Endothelial cell of umbilical vein (primary cell): Measurements from ENCODE around the gene ZNF615.

ENCODE experiments used
- CTCF ChIP-seq, 2 donors: IDR thresholded peaks; 1 replicate in 1 of 2; 2 replicates in 1 of 2; pipeline ENCODE4 v1.5.1; 2011; ENCODE audit warnings: low read length in 2 of 2, mild to moderate bottlenecking in 2 of 2, moderate library complexity in 2 of 2, control low read depth in 1 of 2, inconsistent platforms in 1 of 2, low read depth in 1 of 2; ENCODE audit not compliant: insufficient read depth in 1 of 2; ENCODE audit errors: extremely low read depth in 1 of 2
- MYC ChIP-seq: IDR thresholded peaks from one replicate; pipeline ENCODE4 v1.6.1; 2011; ENCODE audit warnings: mild to moderate bottlenecking, low read depth, low read length

DNA sequence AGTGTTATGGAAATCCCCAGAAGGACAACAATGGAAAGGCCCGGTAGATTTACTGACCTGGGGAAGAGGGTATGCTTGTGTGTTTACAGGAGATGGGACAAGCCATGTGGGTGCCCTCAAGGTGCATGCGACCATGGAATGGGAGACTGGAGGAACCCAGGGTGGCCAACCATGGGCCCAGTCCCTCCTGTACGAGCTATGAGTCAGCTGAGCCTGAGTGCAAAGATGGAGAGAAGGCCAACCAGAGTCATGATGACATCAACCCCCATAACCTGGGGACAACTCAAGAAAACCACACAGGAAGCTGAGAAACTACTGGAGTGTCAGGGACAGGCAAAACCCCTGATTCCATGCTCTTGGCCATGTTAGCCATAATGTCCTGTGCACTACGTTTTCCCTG is 29.1 kb downstream of the ZNF615 start:
- no peak for TF ChIP-seq CTCF (IDR thresholded peaks at IDR 0.05; ENCODE audit: extremely low read depth in 1 of 2, insufficient read depth in 1 of 2, low read depth in 1 of 2, low read length in 2 of 2)
- TF ChIP-seq MYC, result no peak
